Measurements from ENCODE around the gene FN1.

DNA sequence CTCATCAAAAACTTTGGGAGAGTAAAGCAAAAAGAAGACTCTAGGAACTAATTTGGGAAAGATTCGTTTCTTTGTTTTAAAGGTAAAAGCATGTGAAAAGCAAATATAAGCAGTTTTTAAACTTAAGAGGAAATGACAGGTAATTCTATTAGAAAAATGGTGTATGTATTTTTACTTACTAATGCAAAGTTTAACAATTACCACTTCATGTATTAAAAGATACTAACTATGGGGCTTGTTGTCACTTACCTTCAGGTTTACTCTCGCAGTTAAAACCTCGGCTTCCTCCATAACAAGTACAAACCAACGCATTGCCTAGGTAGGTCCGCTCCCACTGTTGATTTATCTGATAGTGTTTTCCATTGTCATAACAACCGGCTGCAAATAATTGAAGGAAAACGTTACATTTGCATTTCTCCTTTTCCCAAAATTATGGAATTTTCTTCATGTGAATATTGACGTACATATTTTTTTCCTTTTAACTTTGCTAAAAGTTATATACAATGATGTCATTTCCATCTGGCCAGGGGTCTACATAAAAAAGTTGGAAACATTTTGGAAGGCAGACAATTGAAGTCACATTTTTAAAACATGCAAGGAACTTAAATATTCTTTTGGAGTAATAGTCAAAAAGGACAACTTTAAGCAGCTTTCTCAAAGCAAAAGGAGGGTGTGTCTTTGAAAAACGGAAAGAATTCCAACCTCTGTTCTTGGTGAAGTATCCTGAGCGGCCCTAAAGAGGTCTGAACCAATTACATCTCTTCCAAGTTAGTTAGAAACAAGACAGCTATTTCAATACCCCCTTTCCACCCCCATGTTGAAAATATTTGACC, 1.2 kb downstream of the FN1 start:
- TF ChIP-seq, protein P1, sequence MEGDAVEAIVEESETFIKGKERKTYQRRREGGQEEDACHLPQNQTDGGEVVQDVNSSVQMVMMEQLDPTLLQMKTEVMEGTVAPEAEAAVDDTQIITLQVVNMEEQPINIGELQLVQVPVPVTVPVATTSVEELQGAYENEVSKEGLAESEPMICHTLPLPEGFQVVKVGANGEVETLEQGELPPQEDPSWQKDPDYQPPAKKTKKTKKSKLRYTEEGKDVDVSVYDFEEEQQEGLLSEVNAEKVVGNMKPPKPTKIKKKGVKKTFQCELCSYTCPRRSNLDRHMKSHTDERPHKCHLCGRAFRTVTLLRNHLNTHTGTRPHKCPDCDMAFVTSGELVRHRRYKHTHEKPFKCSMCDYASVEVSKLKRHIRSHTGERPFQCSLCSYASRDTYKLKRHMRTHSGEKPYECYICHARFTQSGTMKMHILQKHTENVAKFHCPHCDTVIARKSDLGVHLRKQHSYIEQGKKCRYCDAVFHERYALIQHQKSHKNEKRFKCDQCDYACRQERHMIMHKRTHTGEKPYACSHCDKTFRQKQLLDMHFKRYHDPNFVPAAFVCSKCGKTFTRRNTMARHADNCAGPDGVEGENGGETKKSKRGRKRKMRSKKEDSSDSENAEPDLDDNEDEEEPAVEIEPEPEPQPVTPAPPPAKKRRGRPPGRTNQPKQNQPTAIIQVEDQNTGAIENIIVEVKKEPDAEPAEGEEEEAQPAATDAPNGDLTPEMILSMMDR (IDR thresholded peaks at IDR 0.05; ENCODE audit: borderline replicate concordance, extremely low read depth, low read length, poor library complexity, severe bottlenecking): no peak
- no peak for TF ChIP-seq EZH2 (IDR thresholded peaks at IDR 0.05; ENCODE audit: borderline replicate concordance, low read depth, low read length, severe bottlenecking)
